Uterus (tissue), 2 donors: Measurements from ENCODE around the gene SGCG.

ENCODE experiments used
- CTCF ChIP-seq, 4 experiments: fragments of 200-600 bp in 2 of 4; fragments of 450-650 bp in 2 of 4; sonication (generic) in 2 of 4; IDR thresholded peaks; one replicate each; pipeline ENCODE4 v1.5.1; 2016 to 2019; ENCODE audit warnings: antibody characterized with exemption in 4 of 4, mild to moderate bottlenecking in 2 of 4, moderate library complexity in 1 of 4
- POLR2A ChIP-seq, 2 donors: fragments of 450-650 bp; IDR thresholded peaks; one replicate each; pipeline ENCODE4 v1.6.1; 2016; ENCODE audit warnings: antibody characterized with exemption in 2 of 2, mild to moderate bottlenecking in 1 of 2, moderate library complexity in 1 of 2

GRCh38 chr13:23271331-23271730 lies 90.6 kb downstream of the SGCG start:
- no peak for TF ChIP-seq CTCF (IDR thresholded peaks at IDR 0.05)
- TF ChIP-seq POLR2A (IDR thresholded peaks at IDR 0.05), result no peak
